Measurements from ENCODE around the gene ZNRF4. TPM values are rescaled to one million over a fixed set of nuclear protein-coding genes. Genes with fewer than 3 reads are reported as not detected.

Gene ZNRF4
- total RNA-seq, 4 donors from 2014 or later = not detected

- 84 to 87% methylated on average over 5 of the region's 5 CpGs for WGBS, 2 donors
- DNase-seq (ENCODE audit: low spot score in 2 of 2) = no peak
- no peak for TF ChIP-seq POLR2A (IDR thresholded peaks at IDR 0.05)
- TF ChIP-seq, protein P1, sequence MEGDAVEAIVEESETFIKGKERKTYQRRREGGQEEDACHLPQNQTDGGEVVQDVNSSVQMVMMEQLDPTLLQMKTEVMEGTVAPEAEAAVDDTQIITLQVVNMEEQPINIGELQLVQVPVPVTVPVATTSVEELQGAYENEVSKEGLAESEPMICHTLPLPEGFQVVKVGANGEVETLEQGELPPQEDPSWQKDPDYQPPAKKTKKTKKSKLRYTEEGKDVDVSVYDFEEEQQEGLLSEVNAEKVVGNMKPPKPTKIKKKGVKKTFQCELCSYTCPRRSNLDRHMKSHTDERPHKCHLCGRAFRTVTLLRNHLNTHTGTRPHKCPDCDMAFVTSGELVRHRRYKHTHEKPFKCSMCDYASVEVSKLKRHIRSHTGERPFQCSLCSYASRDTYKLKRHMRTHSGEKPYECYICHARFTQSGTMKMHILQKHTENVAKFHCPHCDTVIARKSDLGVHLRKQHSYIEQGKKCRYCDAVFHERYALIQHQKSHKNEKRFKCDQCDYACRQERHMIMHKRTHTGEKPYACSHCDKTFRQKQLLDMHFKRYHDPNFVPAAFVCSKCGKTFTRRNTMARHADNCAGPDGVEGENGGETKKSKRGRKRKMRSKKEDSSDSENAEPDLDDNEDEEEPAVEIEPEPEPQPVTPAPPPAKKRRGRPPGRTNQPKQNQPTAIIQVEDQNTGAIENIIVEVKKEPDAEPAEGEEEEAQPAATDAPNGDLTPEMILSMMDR (IDR thresholded peaks at IDR 0.05) = no peak
- H3K4me3 ChIP-seq (ENCODE audit: low read depth, poor library complexity, severe bottlenecking) = no peak overlapping the region
- intact Hi-C loops (cut with DNase I; ENCODE audit: low total_unique reads) = no loop called here
These were observed 40.6 kb downstream of the ZNRF4 start for GRCh38 chr19:5495792-5496191.

DNA sequence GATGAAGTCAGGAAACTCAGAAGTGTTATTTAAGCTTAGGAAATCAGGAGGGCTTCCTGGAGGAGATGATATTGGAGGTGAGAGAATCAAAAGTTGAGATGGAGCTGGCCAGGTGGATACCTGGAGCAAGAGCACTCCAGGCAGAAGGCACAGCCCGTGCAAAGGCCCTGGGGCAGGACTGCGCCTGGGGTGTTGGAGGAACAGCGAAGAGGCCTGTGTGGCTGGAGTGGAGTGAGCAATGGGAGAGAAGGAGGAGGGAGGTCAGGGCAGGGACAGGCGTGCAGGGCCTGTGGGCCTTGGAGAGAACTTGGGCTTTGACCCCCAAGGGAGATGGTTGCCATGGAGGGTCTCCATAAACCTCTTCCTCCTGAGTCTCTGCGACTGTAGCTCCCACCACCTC, 42.1 kb downstream of the ZNRF4 start:
- DNase-seq (ENCODE audit: low spot score in 2 of 2) = no peak
- H3K4me3 ChIP-seq (ENCODE audit: low read depth, poor library complexity, severe bottlenecking) = no peak overlapping the region
- WGBS, 2 donors = 66 to 80% methylated on average over 5 of the region's 5 CpGs
- intact Hi-C loops (cut with DNase I; ENCODE audit: low total_unique reads) = no loop called here
- TF ChIP-seq, protein P1 (IDR thresholded peaks at IDR 0.05) = no peak
- TF ChIP-seq POLR2A (IDR thresholded peaks at IDR 0.05) = no peak

GRCh38 chr19:5498830-5499550, 43.8 kb downstream of the ZNRF4 start:
- no peak for TF ChIP-seq POLR2A (IDR thresholded peaks at IDR 0.05)
- TF ChIP-seq, protein P1 (IDR thresholded peaks at IDR 0.05) = no peak
- no peak overlapping the region for H3K4me3 ChIP-seq (ENCODE audit: low read depth, poor library complexity, severe bottlenecking)
- intact Hi-C loops (cut with DNase I; ENCODE audit: low total_unique reads) = no loop called here
- DNase-seq (ENCODE audit: low spot score in 2 of 2) = no peak
- 71 to 80% methylated on average over 18 to 20 of the region's 22 CpGs for WGBS, 2 donors

- 86 to 91% methylated on average over 2 of the region's 2 CpGs for WGBS, 2 donors
- TF ChIP-seq POLR2A (IDR thresholded peaks at IDR 0.05) = no peak
- TF ChIP-seq, protein P1 (IDR thresholded peaks at IDR 0.05) = no peak
These were observed 46.7 kb downstream of the ZNRF4 start for GRCh38 chr19:5501907-5502306.

DNA sequence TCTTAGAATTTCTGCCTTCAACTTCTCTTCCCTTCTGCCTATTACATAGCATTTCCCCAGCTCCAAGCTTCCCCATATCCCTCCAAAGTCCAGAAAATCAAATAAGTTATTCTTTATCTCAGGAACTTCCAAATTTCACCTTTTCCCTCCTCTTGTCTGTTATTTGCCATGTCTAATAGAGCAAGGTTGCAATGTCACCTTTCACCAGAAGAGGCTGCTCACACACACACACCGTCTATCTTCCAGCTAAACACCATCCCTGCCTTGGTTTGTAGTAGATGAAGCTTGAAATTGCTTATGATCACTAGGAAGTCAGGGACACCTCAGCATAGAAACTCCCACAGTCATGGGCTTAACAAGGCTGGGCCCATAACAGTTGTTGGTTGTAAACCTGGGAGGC, 48.4 kb downstream of the ZNRF4 start:
- WGBS, 2 donors = 45 to 58% methylated on average over 1 of the region's 1 CpG
- intact Hi-C loops (cut with DNase I; ENCODE audit: low total_unique reads) = no loop called here
- H3K4me3 ChIP-seq (ENCODE audit: low read depth, poor library complexity, severe bottlenecking) = no peak overlapping the region
- TF ChIP-seq, protein P1 (IDR thresholded peaks at IDR 0.05) = no peak
- TF ChIP-seq POLR2A (IDR thresholded peaks at IDR 0.05) = no peak
- no peak for DNase-seq (ENCODE audit: low spot score in 2 of 2)

More at GRCh38 chr19:5501907-5502306, 46.7 kb downstream of the ZNRF4 start:
- H3K4me3 ChIP-seq (ENCODE audit: low read depth, poor library complexity, severe bottlenecking) = no peak overlapping the region
- DNase-seq (ENCODE audit: low spot score in 2 of 2) = no peak
- intact Hi-C loops (cut with DNase I; ENCODE audit: low total_unique reads) = no loop called here

DNA sequence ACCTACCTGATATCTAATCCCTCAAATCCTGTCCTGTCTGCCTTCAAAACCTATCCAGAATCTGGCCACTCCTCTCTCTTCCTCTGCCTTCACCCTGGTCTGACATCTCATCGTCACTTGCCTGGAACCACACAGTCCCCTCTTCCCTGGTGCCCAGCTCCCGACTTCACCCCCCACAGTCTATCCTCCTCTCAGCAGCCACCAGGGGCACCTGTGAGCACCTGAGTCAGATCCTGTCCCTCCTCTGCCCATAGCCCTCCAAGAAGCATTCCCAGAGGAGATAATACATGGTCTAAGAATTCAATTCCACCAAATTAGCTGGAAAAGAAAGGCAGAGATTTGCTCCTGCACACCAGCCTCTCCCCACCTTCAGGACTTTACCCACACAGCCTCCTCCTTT, 48.9 kb downstream of the ZNRF4 start:
- 66 to 67% methylated on average over 2 of the region's 2 CpGs for WGBS, 2 donors
- DNase-seq (ENCODE audit: low spot score in 2 of 2) = no peak
- intact Hi-C loops (cut with DNase I; ENCODE audit: low total_unique reads) = no loop called here
- TF ChIP-seq, protein P1 (IDR thresholded peaks at IDR 0.05) = no peak
- no peak for TF ChIP-seq POLR2A (IDR thresholded peaks at IDR 0.05)
- no peak overlapping the region for H3K4me3 ChIP-seq (ENCODE audit: low read depth, poor library complexity, severe bottlenecking)

Data from lower leg skin (tissue), 4 donors.